GM12864 (cell line): Measurements from ENCODE around the gene KIAA1217.

ENCODE experiments used
- DNase-seq: peaks from one replicate; pipeline ENCODE4 v3.0.0-alpha.2; 2011; ENCODE audit warnings: low read depth
- H3K4me3 ChIP-seq: 2 replicates; pipeline ENCODE4 v1.5.1; 2011; ENCODE audit warnings: mild to moderate bottlenecking, low read depth, low read length, control low read depth
- TF ChIP-seq, protein P1 (sequence below): IDR thresholded peaks from 2 replicates; pipeline ENCODE4 v1.5.1; 2011; ENCODE audit warnings: low read depth, mild to moderate bottlenecking, moderate library complexity, low read length, control low read depth, inconsistent platforms; ENCODE audit errors: missing control alignments

Gene KIAA1217

GRCh38 chr10:24249829-24250415 lies 41.0 kb downstream of the KIAA1217 start:
- TF ChIP-seq, protein P1, sequence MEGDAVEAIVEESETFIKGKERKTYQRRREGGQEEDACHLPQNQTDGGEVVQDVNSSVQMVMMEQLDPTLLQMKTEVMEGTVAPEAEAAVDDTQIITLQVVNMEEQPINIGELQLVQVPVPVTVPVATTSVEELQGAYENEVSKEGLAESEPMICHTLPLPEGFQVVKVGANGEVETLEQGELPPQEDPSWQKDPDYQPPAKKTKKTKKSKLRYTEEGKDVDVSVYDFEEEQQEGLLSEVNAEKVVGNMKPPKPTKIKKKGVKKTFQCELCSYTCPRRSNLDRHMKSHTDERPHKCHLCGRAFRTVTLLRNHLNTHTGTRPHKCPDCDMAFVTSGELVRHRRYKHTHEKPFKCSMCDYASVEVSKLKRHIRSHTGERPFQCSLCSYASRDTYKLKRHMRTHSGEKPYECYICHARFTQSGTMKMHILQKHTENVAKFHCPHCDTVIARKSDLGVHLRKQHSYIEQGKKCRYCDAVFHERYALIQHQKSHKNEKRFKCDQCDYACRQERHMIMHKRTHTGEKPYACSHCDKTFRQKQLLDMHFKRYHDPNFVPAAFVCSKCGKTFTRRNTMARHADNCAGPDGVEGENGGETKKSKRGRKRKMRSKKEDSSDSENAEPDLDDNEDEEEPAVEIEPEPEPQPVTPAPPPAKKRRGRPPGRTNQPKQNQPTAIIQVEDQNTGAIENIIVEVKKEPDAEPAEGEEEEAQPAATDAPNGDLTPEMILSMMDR: no peak
- H3K4me3 ChIP-seq: no peak overlapping the region
- no peak for DNase-seq

- no peak overlapping the region for H3K4me3 ChIP-seq
- TF ChIP-seq, protein P1: no peak
Observed at GRCh38 chr10:24251547-24251946, 42.6 kb downstream of the KIAA1217 start.

DNA sequence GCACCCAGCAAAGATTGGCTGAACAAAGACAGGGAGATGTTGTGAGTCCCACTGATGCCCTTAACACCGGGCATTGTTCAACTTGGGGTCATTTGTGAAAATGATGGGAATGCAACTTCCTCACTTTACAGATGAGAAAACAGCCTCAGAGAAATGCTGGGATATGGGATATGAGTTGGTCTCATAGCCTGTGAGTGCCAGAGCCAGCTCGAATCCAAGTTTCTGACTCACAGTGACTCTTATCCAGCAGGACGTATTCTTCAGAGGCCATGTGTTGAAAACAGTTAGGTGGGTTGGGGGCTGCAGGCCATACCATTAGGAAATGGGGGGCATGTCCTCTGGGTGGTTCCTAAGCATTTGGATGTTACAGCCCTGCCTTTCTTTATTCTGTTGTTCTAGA lies 45.2 kb downstream of the KIAA1217 start:
- H3K4me3 ChIP-seq: no peak overlapping the region
- no peak for DNase-seq
- TF ChIP-seq, protein P1: no peak

More at GRCh38 chr10:24251547-24251946, 42.6 kb downstream of the KIAA1217 start:
- no peak for DNase-seq

DNA sequence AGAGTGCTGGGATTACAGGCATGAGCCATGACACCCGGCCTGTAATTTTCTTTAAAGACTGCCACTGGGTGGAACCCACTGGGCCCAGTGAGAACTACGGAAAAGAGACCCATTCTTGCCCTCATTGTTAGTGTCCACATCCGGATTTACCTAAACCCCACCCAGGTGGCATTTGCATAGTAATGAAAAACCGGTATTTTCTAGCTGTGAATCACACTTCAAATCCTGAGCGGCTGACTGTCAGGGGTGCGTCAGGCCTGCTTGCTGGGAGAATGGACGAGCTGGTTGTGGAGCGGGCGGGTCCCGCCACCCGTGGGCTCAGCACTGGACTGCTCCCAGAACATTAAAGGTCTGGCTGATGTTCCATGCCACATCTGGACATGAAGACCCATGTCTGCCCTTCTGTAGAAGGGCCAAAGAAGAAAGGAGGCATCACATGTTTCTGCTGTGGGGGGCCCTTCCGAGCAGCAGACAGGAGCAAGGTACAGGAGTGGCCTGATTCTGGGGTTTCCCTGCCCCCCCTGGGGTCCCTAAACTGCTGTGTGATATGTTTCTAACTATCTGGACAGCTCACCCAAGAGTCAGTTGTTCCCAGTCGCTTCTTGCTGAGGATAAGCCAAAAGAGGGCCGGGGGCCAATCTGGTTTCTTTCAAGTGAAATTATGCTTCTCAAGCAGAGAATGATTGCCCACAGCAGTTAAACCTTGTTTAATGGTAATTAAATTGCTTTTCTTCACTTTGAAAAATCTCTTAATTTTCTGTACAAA lies 46.4 kb downstream of the KIAA1217 start:
- TF ChIP-seq, protein P1: no peak
- DNase-seq: no peak
- no peak overlapping the region for H3K4me3 ChIP-seq

- H3K4me3 ChIP-seq: no peak overlapping the region
- no peak for DNase-seq
- TF ChIP-seq, protein P1: no peak
Observed at GRCh38 chr10:24255881-24256311, 47.0 kb downstream of the KIAA1217 start.

DNA sequence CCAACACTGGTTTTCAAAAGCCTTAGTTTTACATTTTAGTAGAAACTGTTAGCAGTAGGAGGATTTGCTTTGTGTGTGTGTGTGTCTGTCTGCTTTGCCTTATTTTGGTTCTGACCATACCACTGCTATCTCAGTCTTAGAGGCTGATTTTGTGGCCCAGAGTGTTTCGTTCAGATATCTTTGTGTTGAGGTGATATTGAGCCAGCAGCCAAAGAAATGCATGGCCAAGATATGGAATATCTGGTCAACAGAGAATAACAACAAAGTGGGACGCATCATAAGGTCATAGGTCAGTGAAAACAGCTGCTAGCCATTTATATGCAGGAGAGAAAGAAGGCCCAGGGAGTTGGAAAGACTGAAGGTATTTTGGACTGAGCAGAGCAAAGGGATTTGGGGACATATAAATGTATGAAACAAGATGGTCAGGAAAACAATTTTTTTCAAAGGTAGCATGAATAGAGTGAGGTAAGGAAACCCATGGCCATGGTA lies 47.7 kb downstream of the KIAA1217 start:
- TF ChIP-seq, protein P1: no peak
- no peak for DNase-seq
- H3K4me3 ChIP-seq: no peak overlapping the region
